Activated CD4-positive, alpha-beta T cell treated with anti-CD3 and anti-CD28 coated beads, Interleukin-2, amount 10 ng/mL, durations not matched to agents 24 days and 14 days (primary cell): ENCODE results near the gene FBXL17. TPM values are rescaled to one million over a fixed set of nuclear protein-coding genes. Genes with fewer than 3 reads are reported as not detected.
"Not testable (repeated sequence)": the region's sequence is repeated elsewhere in the genome, so short reads cannot be mapped to it uniquely, and the experiment has no call there.

ENCODE experiments used
- DNase-seq: peaks from one replicate; pipeline ENCODE4 v3.0.0; 2022
- H3K27ac Mint-ChIP-seq: one replicate; pipeline ENCODE4 v1.8.0; 2022; ENCODE audit warnings: mild to moderate bottlenecking, mixed read lengths
- H3K27me3 Mint-ChIP-seq: one replicate; pipeline ENCODE4 v1.8.0; 2022; ENCODE audit warnings: mixed read lengths
- H3K36me3 Mint-ChIP-seq: one replicate; pipeline ENCODE4 v1.8.0; 2022; ENCODE audit warnings: low read depth, mild to moderate bottlenecking, mixed read lengths
- H3K4me1 Mint-ChIP-seq: one replicate; pipeline ENCODE4 v1.8.0; 2021; ENCODE audit warnings: mixed read lengths
- H3K4me3 Mint-ChIP-seq: one replicate; pipeline ENCODE4 v1.8.0; 2022; ENCODE audit warnings: mild to moderate bottlenecking, moderate library complexity, mixed read lengths
- H3K9me3 Mint-ChIP-seq: one replicate; pipeline ENCODE4 v1.8.0; 2021; ENCODE audit warnings: mixed read lengths
- intact Hi-C: fragments of 100-400 bp; cut with micrococcal nuclease; formaldehyde crosslinking; loops from one replicate; pipeline ENCODE4 v1.15.1; 2023
- total RNA-seq: library from RNA; stranded (reverse); gene quantifications from 2 replicates; pipeline ENCODE4 v1.2.3, GENCODE V29; 2022

FBXL17 gene
- total RNA-seq, 1 donor from 2014 or later: 7.5 TPM

- H3K36me3 Mint-ChIP-seq: no peaks in the 10 kb centered on the region
- no peaks in the 10 kb centered on the region for H3K4me1 Mint-ChIP-seq
- H3K9me3 Mint-ChIP-seq: no peaks in the 10 kb centered on the region
- no peak for DNase-seq
- H3K4me3 Mint-ChIP-seq: no peak overlapping the region
- H3K27me3 Mint-ChIP-seq: no peaks in the 10 kb centered on the region
- H3K27ac Mint-ChIP-seq: no peak overlapping the region
- intact Hi-C loops: no loop called here
These were observed 66.1 kb downstream of the FBXL17 start for GRCh38 chr5:108315829-108316228.

GRCh38 chr5:108312258-108312657 lies 69.6 kb downstream of the FBXL17 start:
- intact Hi-C loops: no loop called here
- Mint-ChIP-seq H3K4me3 (no peak overlapping the region), H3K9me3 (no peaks in the 10 kb centered on the region), H3K27ac (no peak overlapping the region), H3K36me3 (no peaks in the 10 kb centered on the region), H3K4me1 (no peaks in the 10 kb centered on the region), H3K27me3 (no peaks in the 10 kb centered on the region)
- no peak for DNase-seq

- Mint-ChIP-seq H3K9me3 (no peaks in the 10 kb centered on the region), H3K4me3 (no peak overlapping the region), H3K27me3 (no peaks in the 10 kb centered on the region), H3K4me1 (no peaks in the 10 kb centered on the region), H3K36me3 (no peaks in the 10 kb centered on the region), H3K27ac (no peak overlapping the region)
- intact Hi-C loops: no loop called here
- DNase-seq: no peak
These were observed 70.2 kb downstream of the FBXL17 start for GRCh38 chr5:108311682-108312081.

- H3K27ac Mint-ChIP-seq: no peak overlapping the region
- no peaks in the 10 kb centered on the region for H3K9me3 Mint-ChIP-seq
- H3K4me1 Mint-ChIP-seq: no peaks in the 10 kb centered on the region
- H3K27me3 Mint-ChIP-seq: no peaks in the 10 kb centered on the region
- no peak overlapping the region for H3K4me3 Mint-ChIP-seq
- DNase-seq: no peak
- intact Hi-C loops: no loop called here
- H3K36me3 Mint-ChIP-seq: no peaks in the 10 kb centered on the region
These were observed 78.3 kb downstream of the FBXL17 start for GRCh38 chr5:108303611-108304010.

GRCh38 chr5:108303086-108303485 lies 78.8 kb downstream of the FBXL17 start:
- intact Hi-C loops: no loop called here
- H3K4me1 Mint-ChIP-seq: no peaks in the 10 kb centered on the region
- H3K9me3 Mint-ChIP-seq: no peaks in the 10 kb centered on the region
- no peak for DNase-seq
- H3K27me3 Mint-ChIP-seq: no peaks in the 10 kb centered on the region
- H3K4me3 Mint-ChIP-seq: no peak overlapping the region
- no peak overlapping the region for H3K27ac Mint-ChIP-seq
- H3K36me3 Mint-ChIP-seq: no peaks in the 10 kb centered on the region

GRCh38 chr5:108297042-108297601 lies 84.8 kb downstream of the FBXL17 start:
- H3K9me3 Mint-ChIP-seq: no peaks in the 10 kb centered on the region
- H3K27me3 Mint-ChIP-seq: no peaks in the 10 kb centered on the region
- intact Hi-C loops: no loop called here
- DNase-seq: no peak
- H3K36me3 Mint-ChIP-seq: no peaks in the 10 kb centered on the region
- no peak overlapping the region for H3K27ac Mint-ChIP-seq
- no peaks in the 10 kb centered on the region for H3K4me1 Mint-ChIP-seq
- no peak overlapping the region for H3K4me3 Mint-ChIP-seq

GRCh38 chr5:108295578-108296368 lies 86.1 kb downstream of the FBXL17 start:
- Mint-ChIP-seq H3K4me1 (no peaks in the 10 kb centered on the region), H3K36me3 (no peaks in the 10 kb centered on the region), H3K4me3 (no peak overlapping the region), H3K9me3 (no peaks in the 10 kb centered on the region), H3K27ac (no peak overlapping the region), H3K27me3 (no peaks in the 10 kb centered on the region)
- DNase-seq: no peak
- intact Hi-C loops: no loop called here

GRCh38 chr5:108280960-108281569 lies 100.8 kb downstream of the FBXL17 start:
- Mint-ChIP-seq H3K36me3 (no peaks in the 10 kb centered on the region), H3K4me3 (no peak overlapping the region), H3K4me1 (peaks cover 5% of the 10 kb centered on the region), H3K27me3 (no peaks in the 10 kb centered on the region), H3K9me3 (peaks cover 20% of the 10 kb centered on the region), H3K27ac (no peak overlapping the region)
- intact Hi-C loops: no loop called here
- DNase-seq: no peak

- no peak for DNase-seq
- Mint-ChIP-seq H3K36me3 (no peaks in the 10 kb centered on the region), H3K27me3 (no peaks in the 10 kb centered on the region), H3K4me3 (no peak overlapping the region), H3K4me1 (peaks cover 5% of the 10 kb centered on the region), H3K9me3 (peaks cover 20% of the 10 kb centered on the region), H3K27ac (no peak overlapping the region)
- intact Hi-C loops: no loop called here
These were observed 101.7 kb downstream of the FBXL17 start for GRCh38 chr5:108280248-108280647.

- Mint-ChIP-seq H3K4me3 (no peak overlapping the region), H3K4me1 (peaks cover 5% of the 10 kb centered on the region), H3K27me3 (no peaks in the 10 kb centered on the region), H3K36me3 (no peaks in the 10 kb centered on the region), H3K27ac (no peak overlapping the region), H3K9me3 (peaks cover 13% of the 10 kb centered on the region)
- intact Hi-C loops: no loop called here
- DNase-seq: no peak
These were observed 103.3 kb downstream of the FBXL17 start for GRCh38 chr5:108278285-108279240.

- H3K36me3 Mint-ChIP-seq: no peaks in the 10 kb centered on the region
- DNase-seq: no peak
- H3K27me3 Mint-ChIP-seq: no peaks in the 10 kb centered on the region
- peaks cover 10% of the 10 kb centered on the region for H3K9me3 Mint-ChIP-seq
- no peak overlapping the region for H3K27ac Mint-ChIP-seq
- intact Hi-C loops: no loop called here
- H3K4me3 Mint-ChIP-seq: no peak overlapping the region
- H3K4me1 Mint-ChIP-seq: peaks cover 5% of the 10 kb centered on the region
These were observed 105.5 kb downstream of the FBXL17 start for GRCh38 chr5:108276187-108277050.

GRCh38 chr5:108274080-108274479 lies 107.8 kb downstream of the FBXL17 start:
- intact Hi-C loops, H3K36me3 Mint-ChIP-seq, H3K4me3 Mint-ChIP-seq, DNase-seq, H3K4me1 Mint-ChIP-seq, H3K9me3 Mint-ChIP-seq, H3K27ac Mint-ChIP-seq, H3K27me3 Mint-ChIP-seq: not testable (repeated sequence)

GRCh38 chr5:108271127-108271526 lies 110.8 kb downstream of the FBXL17 start:
- DNase-seq: no peak
- intact Hi-C loops: no loop called here
- no peak overlapping the region for H3K27ac Mint-ChIP-seq
- H3K9me3 Mint-ChIP-seq: no peaks in the 10 kb centered on the region
- no peaks in the 10 kb centered on the region for H3K36me3 Mint-ChIP-seq
- no peak overlapping the region for H3K4me3 Mint-ChIP-seq
- H3K27me3 Mint-ChIP-seq: no peaks in the 10 kb centered on the region
- H3K4me1 Mint-ChIP-seq: no peaks in the 10 kb centered on the region
